ENCODE data around the gene ASIC2. TPM values are rescaled to one million over a fixed set of nuclear protein-coding genes. Genes with fewer than 3 reads are reported as not detected.

The ASIC2 gene
- total and polyA plus RNA-seq, 7 donors, result under 0.01 to 0.60 (median 0.19) TPM; not detected in 3

- Histone ChIP-seq H3K27ac (no peak overlapping the region), H3K4me1 (no peaks in the 10 kb centered on the region), H3K9me3 (no peaks in the 10 kb centered on the region), H3K36me3 (no peaks in the 10 kb centered on the region), H3K27me3 (peaks cover 0 to 10% (median 0%) of the 10 kb centered on the region in 3 donors), H3K4me3 (no peak overlapping the region)
- TF ChIP-seq POLR2AphosphoS5 (IDR thresholded peaks at IDR 0.05) (no peak), POLR2A (IDR thresholded peaks at IDR 0.05) (no peak), CTCF (IDR thresholded peaks at IDR 0.05) (no peak), EP300 (IDR thresholded peaks at IDR 0.05) (no peak)
- intact Hi-C loops (cut with DNase I), result no loop called here
- 50 to 77% methylated on average over 2 of the region's 2 CpGs for WGBS, 2 donors
- no peak for DNase-seq
These were observed 239.4 kb downstream of the ASIC2 start for GRCh38 chr17:33053676-33054075.

GRCh38 chr17:33052856-33053255 is 240.2 kb downstream of the ASIC2 start:
- Histone ChIP-seq H3K4me3 (no peak overlapping the region), H3K4me1 (no peaks in the 10 kb centered on the region), H3K9me3 (no peaks in the 10 kb centered on the region), H3K36me3 (no peaks in the 10 kb centered on the region), H3K27ac (no peak overlapping the region), H3K27me3 (peaks cover 0 to 10% (median 0%) of the 10 kb centered on the region in 3 donors)
- intact Hi-C loops (cut with DNase I), result no loop called here
- no peak for DNase-seq
- WGBS, 2 donors, result 90 to 96% methylated on average over 4 of the region's 4 CpGs
- TF ChIP-seq EP300 (IDR thresholded peaks at IDR 0.05) (no peak), POLR2AphosphoS5 (IDR thresholded peaks at IDR 0.05) (no peak), CTCF (IDR thresholded peaks at IDR 0.05) (no peak), POLR2A (IDR thresholded peaks at IDR 0.05) (no peak)

GRCh38 chr17:33050611-33051140 is 242.4 kb downstream of the ASIC2 start:
- no peak for TF ChIP-seq CTCF (IDR thresholded peaks at IDR 0.05)
- TF ChIP-seq POLR2AphosphoS5 (IDR thresholded peaks at IDR 0.05), result no peak
- TF ChIP-seq EP300 (IDR thresholded peaks at IDR 0.05), result no peak
- WGBS, 2 donors, result 70 to 78% methylated on average over 1 of the region's 1 CpG
- Histone ChIP-seq H3K36me3 (no peaks in the 10 kb centered on the region), H3K4me1 (no peaks in the 10 kb centered on the region), H3K27ac (no peak overlapping the region), H3K27me3 (peaks cover 0 to 10% (median 0%) of the 10 kb centered on the region in 3 donors), H3K9me3 (no peaks in the 10 kb centered on the region), H3K4me3 (no peak overlapping the region)
- intact Hi-C loops (cut with DNase I), result no loop called here
- no peak for DNase-seq

- intact Hi-C loops (cut with DNase I), result no loop called here
- 56 to 58% methylated on average over 11 of the region's 11 CpGs for WGBS, 2 donors
- H3K27me3 ChIP-seq, result peaks cover 0 to 9% (median 0%) of the 10 kb centered on the region in 3 donors
- no peaks in the 10 kb centered on the region for H3K9me3 ChIP-seq
- no peaks in the 10 kb centered on the region for H3K36me3 ChIP-seq
- no peak overlapping the region for H3K4me3 ChIP-seq
- TF ChIP-seq CTCF (IDR thresholded peaks at IDR 0.05), result peak in 2 of 4 experiments; percentile 47 to 57
- TF ChIP-seq POLR2A (IDR thresholded peaks at IDR 0.05), result no peak
- TF ChIP-seq POLR2AphosphoS5 (IDR thresholded peaks at IDR 0.05), result no peak
- DNase-seq, result no peak
- H3K4me1 ChIP-seq, result no peaks in the 10 kb centered on the region
- H3K27ac ChIP-seq, result no peak overlapping the region
These were observed 243.2 kb downstream of the ASIC2 start for GRCh38 chr17:33049781-33050414.

Data from sigmoid colon (tissue), 7 donors.